ENCODE results near the gene CADM4.
A peak's percentile ranks its signal among the peaks of the same experiment; 100 is the strongest.
"Not testable (repeated sequence)": the region's sequence is repeated elsewhere in the genome, so short reads cannot be mapped to it uniquely, and the experiment has no call there.

The CADM4 gene

GRCh38 chr19:43662487-43662886, 22.8 kb upstream of the CADM4 start:
- no peak for DNase-seq (ENCODE audit: low spot score)

GRCh38 chr19:43660971-43661360, 21.3 kb upstream of the CADM4 start:
- DNase-seq (ENCODE audit: low spot score) = no peak

GRCh38 chr19:43660301-43660970, 20.8 kb upstream of the CADM4 start:
- DNase-seq (ENCODE audit: low spot score) = no peak

- DNase-seq (ENCODE audit: low spot score) = no peak
Measured at GRCh38 chr19:43658494-43658893, 18.8 kb upstream of the CADM4 start.

GRCh38 chr19:43658001-43658400, 18.4 kb upstream of the CADM4 start:
- DNase-seq (ENCODE audit: low spot score) = no peak

- no peak for DNase-seq (ENCODE audit: low spot score)
Measured at GRCh38 chr19:43656436-43656835, 16.8 kb upstream of the CADM4 start.

- no peak for DNase-seq (ENCODE audit: low spot score)
Measured at GRCh38 chr19:43652546-43652874, 12.9 kb upstream of the CADM4 start.

- peak; percentile 57 for DNase-seq (ENCODE audit: low spot score)
Measured at GRCh38 chr19:43651758-43652545, 12.3 kb upstream of the CADM4 start.

- DNase-seq (ENCODE audit: low spot score) = not testable (repeated sequence)
Measured at GRCh38 chr19:43650276-43650675, 10.6 kb upstream of the CADM4 start.

- DNase-seq (ENCODE audit: low spot score) = no peak
Measured at GRCh38 chr19:43649514-43649913, 9.9 kb upstream of the CADM4 start.

- DNase-seq (ENCODE audit: low spot score) = no peak
Measured at GRCh38 chr19:43648633-43649032, 9.0 kb upstream of the CADM4 start.

- no peak for DNase-seq (ENCODE audit: low spot score)
Measured at GRCh38 chr19:43644181-43644580, 4.5 kb upstream of the CADM4 start.

GRCh38 chr19:43643326-43643725, 3.7 kb upstream of the CADM4 start:
- DNase-seq (ENCODE audit: low spot score) = no peak

GRCh38 chr19:43642531-43642930, 2.9 kb upstream of the CADM4 start:
- no peak for DNase-seq (ENCODE audit: low spot score)

- no peak for DNase-seq (ENCODE audit: low spot score)
Measured at GRCh38 chr19:43641333-43641732, 1.7 kb upstream of the CADM4 start.

GRCh38 chr19:43640424-43640757, 741 bp upstream of the CADM4 start:
- no peak for DNase-seq (ENCODE audit: low spot score)

- DNase-seq (ENCODE audit: low spot score) = no peak
Measured at GRCh38 chr19:43638995-43639518, 593 bp downstream of the CADM4 start.

GRCh38 chr19:43638214-43638994, 1.2 kb downstream of the CADM4 start:
- no peak for DNase-seq (ENCODE audit: low spot score)

- no peak for DNase-seq (ENCODE audit: low spot score)
Measured at GRCh38 chr19:43636121-43636683, 3.4 kb downstream of the CADM4 start.

- DNase-seq (ENCODE audit: low spot score) = not testable (repeated sequence)
Measured at GRCh38 chr19:43635561-43635940, 4.1 kb downstream of the CADM4 start.

GRCh38 chr19:43634872-43635560, 4.6 kb downstream of the CADM4 start:
- no peak for DNase-seq (ENCODE audit: low spot score)

- no peak for DNase-seq (ENCODE audit: low spot score)
Measured at GRCh38 chr19:43634506-43634871, 5.2 kb downstream of the CADM4 start.
